Fibroblast of the conjunctiva (primary cell): Measurements from ENCODE around the gene RSAD2.
"Not testable (repeated sequence)": the region's sequence is repeated elsewhere in the genome, so short reads cannot be mapped to it uniquely, and the experiment has no call there.

Experiments used
- DNase-seq: peaks from one replicate; pipeline ENCODE4 v3.0.0-alpha.2; 2010; ENCODE audit warnings: low read depth

Gene RSAD2

DNA sequence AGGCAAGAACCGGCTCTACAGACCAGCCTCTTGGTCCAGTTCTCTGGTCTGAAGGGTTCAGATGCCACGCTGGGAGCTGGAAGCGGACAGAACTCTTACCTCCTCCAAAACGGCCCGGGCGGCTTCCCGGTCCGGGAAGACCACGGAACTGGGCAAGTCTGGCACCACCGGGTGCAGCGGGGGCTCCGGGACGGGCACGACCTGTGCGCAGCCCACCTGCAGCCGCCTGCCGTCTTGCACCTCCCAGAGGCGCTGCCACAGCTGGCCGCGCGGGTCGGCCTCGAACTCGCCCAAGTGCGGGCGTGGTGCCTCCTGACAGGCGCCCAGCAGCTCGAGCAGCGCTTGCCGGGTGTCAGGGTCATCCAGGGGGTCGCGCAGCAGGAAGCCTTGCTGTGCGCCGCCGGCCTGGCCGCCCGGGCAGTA is 12.6 kb upstream of the RSAD2 start:
- DNase-seq = no peak

DNA sequence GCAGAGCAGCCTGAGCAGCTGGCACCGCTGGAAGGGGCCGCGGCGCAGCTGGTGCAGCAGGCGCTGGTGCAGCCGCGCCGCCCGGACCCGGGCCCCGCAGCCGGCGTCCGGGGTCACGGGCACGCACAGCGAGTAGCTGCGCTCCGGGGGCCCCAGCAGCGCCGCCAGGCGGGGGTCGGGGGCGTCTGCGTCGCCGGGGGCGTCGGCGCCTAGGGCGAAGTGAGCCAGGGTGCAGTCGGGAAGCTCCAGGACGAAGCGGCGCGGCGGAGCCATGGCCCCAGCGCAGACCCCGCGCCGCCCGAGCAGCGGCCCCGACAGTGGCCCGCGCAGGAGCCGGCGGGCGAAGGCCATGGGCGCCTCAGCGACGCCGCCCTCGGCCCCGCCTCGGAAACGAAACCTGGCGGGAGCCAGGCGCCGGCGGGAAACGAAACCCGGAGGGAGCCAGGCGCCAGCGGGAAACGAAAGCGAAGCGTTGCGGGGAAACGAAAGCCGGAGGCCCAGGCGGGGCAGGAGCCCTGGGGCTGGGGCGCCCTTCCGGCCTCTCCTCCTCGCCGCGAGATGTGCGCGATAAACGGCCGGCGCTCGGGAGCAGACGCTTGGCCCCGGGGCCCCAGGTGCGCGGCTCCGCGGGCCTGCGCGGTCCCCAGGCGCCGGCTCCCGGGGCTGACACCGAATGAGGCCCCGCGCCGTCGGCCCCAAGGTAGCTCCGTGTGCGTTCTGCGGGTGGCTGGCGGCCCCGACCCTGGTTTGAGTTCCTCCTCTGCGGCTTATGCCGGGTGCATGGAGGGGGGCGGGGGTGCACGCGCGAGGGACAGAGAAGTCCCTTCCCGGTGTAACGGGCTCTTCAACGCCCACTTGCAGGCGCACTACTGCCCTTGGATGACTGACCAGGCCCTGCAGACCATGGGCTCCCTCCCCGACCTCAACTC is 12.0 kb upstream of the RSAD2 start, which contains the start of gene CMPK2:
TSS of gene CMPK2 (minus strand) at position 562 of the 929 bp plus-strand sequence. CDS start at position 351, 211 bp downstream.
- no peak for DNase-seq

DNA sequence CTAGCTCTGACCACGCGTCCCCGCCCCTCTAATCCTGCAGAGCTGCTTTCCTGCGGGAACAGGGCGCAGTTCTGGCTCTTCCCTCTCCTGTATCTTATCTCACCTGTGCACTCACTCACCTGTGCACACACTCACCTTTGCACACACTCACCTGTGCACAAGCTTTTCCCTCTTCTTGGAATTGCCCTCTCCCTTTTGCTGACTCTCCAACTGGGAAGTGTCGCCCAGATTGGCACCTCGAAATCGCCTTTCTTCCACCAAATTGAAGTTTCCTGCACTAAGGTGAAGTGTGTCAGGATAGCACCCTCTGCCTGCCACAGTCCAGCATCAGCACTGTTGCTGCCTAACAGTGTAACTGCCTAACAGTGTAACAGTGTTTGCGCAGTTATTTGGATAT is 11.3 kb upstream of the RSAD2 start:
- no peak for DNase-seq

DNA sequence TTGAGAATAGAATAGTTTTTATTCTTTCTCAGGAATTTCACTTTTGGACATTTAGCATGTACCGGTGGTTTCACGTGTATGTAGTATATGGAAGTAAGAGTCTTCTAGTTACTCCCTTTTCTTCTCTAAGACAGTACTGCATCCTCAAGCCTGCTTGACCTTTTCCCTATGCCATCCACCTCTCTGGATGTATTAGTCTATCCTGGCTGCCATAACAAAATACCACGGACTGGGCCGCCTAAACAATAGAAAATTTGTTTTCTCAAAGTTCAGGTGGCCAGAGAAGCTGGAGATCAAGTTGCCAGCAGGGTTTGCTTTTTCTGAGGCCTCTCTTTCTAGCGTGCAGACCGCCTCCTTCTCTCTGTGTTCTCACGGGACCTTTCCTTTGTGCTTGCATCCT is 10.6 kb upstream of the RSAD2 start:
- DNase-seq = no peak

DNA sequence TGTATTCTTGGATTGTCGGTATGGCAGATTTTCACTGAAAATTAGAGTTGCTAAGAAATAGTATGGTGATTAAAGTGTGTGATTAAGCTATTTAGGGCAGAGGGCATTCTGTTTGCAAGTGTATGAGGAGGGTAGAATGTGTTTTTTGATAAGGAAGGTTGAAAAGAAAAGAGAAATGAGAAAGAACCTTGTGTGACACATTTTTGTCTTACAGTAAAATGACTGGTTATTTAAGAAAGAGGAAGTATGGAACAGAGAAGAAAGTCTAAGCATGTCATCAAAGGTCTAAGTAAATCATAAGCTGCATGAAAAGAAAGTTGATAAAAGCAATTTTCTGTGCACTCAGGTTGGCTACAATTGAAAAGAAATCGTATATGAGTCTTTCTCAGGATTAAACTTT is 5.2 kb upstream of the RSAD2 start:
- no peak for DNase-seq

DNA sequence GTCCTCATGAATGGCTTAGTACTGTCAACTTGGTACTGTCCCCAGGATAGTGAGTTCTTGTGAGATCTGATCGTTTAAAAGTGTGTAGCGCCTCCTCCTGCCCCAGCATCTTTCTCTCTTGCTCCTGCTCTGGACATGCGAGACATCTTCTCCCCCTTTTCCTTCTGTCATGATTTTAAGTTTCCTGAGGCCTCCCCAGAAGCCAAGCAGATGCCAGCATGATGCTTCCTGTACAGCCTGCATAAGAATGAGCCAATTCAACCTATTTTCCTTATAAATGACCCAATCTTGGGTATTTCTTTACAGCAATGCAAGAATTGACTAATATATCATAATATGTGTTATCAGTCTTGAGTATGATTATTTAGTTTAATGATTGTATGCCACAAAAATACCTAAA is 3.5 kb upstream of the RSAD2 start:
- no peak for DNase-seq

DNA sequence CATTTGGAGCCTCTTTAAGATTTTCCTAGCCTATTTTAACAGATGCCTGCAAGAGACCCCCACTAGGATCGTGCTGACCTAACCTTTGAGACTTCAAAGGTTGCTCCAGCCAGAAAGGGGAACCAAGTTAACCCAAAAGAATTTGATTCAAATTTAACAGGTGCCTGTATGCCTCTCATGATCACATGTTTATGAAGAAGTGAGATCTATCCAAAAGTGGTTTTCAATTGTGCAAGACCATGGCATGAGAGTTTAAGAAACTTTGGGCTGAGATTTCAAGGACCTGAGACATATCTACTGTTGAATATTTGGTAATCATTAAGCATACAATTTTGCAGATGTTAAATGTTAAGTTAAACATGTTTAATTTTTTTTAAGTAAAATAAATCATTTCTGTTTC is 1.3 kb upstream of the RSAD2 start:
- DNase-seq = no peak

DNA sequence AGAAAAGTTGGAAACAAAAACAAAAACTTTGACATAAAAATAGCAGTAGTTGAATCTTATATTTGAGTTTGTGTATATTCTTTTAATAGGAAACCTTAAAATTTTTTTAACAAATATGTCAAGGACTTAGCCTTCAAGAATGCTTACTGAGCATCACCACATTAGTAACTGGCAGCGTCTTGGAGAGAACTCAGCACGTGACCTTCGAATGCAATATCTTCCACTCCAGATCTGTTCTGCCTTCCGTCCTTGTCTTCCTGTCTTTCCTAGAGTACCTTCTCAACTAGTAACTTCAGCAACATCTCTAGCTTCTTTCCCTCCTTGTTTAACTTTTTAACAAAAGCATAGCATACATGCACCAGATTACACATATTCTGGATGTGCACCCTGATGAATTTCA is 972 bp downstream of the RSAD2 start:
- DNase-seq = no peak

DNA sequence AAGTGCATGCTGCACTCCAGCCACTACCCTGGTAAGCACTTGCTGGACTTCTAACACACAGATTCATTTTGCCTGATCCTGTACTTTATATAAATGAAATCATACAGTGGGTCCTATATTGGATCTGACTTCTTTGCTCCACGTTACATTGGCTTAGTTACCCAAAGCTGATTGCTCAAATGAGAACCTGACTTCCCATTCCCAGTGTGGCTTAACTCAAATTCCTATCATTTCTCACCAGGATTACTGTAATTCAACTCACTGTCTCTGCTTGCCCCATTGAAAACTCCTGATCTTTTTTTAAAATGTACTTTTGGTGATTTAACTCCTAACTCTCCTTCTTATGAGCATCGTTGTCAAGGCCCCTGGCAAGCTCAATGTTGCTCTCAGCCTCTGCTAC is 1.4 kb downstream of the RSAD2 start:
- DNase-seq = no peak

DNA sequence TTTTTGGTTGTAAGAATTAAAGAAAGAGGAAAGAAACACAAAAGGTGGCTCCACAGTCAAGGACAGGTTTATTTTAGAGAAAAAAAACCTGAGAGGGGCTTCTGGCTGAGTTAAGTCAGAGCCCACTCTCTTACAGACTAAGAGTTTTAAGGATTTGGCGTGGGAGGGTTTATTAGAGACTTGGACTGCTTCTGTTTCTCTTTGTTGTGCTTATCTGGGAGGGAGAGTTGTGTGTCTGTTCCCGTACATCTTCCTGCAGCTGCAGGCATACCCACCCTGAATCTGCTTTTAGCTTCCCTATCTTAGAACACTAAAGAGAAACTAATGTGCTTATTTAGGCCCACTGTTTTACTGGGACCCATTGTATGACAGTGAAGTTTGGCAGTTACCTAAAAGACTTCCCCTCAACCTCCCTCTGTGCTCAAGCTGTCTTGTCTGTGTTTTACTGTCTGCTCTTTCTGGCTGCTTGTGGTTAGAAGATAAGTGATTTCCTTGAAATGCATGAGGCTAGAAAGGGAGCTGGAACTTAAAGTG is 2.7 kb downstream of the RSAD2 start:
- DNase-seq = no peak

DNA sequence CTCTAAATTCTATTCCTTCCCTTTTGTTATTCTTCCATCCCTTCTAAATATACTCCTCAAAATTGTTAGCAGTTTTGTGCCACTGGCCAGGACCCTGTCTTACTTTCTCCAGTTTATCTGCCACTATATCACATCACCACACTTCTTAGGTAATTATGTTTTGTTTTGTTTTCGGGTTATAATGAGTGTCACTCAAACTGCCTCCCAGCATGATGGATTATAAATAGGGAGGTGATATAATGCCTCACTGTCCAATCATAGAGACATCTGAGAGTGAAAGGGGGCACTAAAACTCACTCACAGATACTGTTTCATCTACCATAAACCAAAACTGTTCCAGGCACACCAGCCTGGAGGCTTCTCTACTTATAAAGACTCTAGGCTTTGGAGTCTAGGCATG is 3.5 kb downstream of the RSAD2 start:
- DNase-seq = no peak

DNA sequence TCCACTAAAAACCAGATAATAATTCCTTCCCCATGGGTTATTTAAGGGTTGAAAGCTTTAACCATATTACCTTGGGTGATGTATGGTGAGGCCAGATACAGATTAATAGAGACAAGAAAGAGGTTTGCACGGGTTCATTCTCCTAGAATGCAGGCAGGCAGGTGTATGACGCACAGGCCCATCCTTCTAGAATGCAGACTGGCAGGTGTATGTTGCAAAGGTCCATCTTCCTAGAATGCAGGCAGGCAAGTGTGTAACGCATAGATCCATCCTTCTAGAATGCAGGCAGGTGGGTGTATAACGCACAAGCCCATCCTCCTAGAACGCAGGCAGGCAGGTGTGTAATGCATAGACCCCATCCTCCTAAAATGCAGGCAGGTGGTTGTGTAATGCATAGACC is 3.9 kb downstream of the RSAD2 start:
- DNase-seq = no peak

DNA sequence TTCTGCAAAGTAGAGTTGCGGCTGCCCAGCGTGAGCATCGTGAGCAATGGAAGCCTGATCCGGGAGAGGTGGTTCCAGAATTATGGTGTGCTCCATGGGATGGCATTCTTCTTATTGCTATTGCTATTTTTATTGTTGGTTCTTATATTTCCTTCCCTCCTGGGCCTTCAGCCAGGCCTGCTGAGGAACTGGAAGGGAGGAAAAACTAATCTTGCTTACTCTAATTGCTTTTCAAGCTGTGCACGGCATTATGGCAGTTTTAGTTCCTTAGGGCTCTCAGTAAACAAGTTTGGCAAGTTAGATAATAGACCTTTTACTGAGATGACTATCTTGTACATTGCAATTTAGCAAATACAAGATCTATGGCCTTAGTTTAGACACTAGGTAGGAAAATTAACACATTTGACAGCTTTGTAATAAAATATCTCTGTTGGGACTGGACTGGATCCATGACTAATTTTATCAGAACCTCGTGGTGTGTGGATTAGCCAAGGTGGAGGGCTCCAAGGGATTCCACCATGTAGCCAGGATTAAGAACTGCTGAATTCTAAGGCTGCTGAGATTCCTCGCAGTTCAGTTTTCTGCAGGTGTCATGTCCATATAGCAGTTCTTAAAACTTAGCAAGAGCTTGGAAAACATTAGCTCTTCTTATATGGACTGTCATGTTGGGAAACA is 6.0 kb downstream of the RSAD2 start:
- no peak for DNase-seq

DNA sequence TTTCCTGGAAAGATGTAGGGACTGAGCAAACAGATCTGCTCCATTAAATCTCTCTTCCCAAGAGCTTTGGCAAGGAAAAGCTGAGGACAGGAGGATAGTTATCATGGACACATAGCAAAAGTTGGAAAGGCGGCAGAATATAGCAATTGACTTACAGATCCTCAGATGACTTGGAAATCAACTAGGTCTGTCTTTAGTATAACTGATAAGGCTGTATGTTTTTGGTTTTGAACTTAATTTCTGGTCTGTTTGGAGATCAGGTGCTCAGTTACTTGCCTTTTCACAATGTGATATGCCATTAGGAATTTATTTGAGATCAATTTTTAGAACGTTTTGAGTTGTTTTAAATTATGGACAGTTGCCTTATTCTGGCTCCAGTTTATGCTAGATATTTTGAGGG is 8.0 kb downstream of the RSAD2 start:
- DNase-seq = no peak

DNA sequence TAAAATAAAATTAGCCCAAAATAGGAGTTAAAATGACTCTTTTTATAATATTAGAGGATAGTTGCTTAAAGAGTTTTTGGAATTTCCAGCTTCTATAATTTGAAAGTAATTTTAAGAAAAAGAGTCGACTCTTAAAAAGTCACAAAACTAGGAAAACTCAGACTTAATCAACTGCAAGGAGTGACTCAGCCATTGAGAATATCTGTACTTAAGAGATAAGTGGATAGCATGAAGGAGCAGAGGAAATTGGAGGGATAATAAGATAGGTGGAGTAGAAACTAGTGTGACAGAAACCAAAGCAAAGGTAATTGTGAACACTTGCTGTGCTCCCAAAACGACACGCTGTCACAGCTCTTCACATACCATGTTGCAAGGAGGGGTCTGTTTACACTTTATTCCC is 8.4 kb downstream of the RSAD2 start:
- no peak for DNase-seq

DNA sequence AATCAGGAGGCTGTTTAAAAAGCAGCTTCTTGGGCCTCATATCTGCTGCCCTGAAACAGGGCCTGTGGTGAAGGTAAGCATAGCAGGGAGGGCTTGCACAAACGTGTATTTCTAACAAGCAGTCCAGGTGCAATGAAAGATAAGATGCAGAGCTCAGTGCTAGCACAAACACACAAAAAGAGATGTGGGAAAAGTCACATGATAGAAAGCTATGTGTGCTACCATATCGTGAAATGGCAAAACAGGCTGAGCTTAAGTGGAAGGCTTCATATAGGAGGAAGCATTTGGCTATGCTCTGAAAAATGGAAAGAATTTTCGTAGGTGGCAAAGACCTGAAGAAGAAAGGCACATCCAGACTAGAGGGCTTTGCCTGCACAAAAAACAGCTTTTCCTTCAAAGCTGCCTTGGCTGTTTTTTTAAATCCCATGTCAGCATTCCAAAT is 10.2 kb downstream of the RSAD2 start:
- no peak for DNase-seq

DNA sequence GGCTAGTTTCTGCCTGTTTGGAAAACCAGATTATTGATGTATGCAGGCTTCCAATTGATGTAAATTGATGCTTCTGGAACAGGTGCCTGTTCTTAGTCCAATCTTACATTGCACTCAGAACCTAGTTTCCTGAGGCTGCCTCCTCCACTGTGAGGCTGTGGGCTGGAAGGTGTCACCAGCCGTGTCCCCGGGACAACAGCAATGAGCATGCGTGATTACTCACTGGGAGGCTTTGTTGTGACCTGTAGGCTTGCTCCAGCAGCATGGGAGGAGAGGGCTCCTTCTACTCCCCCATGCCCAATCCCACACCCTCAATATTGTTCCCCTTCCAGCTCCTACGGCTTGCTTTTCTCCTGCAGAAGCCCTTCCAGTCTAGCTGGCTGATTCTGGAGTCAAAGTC is 11.1 kb downstream of the RSAD2 start:
- DNase-seq = no peak

DNA sequence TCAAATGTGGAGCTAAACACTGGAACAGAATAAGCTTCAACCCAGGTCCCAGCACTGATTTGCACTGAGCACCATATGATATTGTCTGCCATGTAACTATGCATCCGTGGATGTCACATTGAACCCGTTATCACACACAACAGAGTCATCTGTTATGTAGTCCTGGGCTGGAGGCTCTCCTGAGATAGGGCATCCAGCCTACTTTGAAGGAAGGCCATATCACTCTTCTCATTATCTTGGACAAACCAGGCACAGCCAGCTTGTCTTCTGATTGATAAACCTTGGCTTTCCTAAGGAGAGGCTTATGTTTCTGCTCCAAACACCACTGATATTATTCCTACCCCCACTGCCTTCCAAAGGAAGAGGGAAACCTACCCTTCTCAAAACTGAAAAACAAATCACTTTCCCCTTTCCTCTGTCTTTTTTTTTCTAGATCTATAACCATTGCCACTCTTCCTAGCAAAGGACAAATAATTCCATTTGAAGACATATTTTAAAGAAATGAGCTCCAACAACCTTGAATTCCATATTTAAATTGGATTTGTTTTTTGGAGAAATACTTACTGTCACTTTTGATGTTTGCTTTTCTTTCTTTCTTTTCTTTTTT is 16.4 kb downstream of the RSAD2 start:
- DNase-seq = no peak

DNA sequence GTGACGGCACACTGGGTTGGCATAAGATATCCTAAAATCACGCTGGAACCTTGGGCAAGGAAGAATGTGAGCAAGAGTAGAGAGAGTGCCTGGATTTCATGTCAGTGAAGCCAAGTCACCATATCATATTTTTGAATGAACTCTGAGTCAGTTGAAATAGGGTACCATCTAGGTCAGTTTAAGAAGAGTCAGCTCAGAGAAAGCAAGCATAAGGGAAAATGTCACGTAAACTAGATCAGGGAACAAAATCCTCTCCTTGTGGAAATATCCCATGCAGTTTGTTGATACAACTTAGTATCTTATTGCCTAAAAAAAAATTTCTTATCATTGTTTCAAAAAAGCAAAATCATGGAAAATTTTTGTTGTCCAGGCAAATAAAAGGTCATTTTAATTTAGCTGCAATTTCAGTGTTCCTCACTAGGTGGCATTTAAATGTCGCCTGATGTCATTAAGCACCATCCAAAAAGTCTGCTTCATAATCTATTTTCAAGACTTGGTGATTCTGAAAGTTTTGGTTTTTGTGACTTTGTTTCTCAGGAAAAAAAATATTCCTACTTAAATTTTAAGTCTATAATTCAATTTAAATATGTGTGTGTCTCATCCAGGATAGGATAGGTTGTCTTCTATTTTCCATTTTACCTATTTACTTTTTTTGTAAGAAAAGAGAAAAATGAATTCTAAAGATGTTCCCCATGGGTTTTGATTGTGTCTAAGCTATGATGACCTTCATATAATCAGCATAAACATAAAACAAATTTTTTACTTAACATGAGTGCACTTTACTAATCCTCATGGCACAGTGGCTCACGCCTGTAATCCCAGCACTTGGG is 19.6 kb downstream of the RSAD2 start:
- DNase-seq = peak; percentile 26

DNA sequence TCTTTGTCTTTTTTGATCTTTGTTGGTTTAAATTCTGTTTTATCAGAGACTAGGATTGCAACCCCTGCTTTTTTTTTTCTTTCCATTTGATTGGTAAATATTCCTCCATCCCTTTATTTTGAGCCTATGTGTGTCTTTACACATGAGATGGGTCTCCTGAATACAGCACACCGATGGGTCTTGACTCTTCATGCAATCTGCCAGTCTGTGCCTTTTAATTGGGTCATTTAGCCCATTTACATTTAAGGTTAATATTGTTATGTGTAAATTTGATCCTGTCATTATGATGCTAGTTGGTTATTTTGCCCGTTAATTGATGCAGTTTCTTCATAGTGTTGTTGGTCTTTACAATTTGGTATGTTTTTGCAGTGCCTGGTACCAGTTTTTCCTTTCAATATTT is 25.0 kb downstream of the RSAD2 start:
- not testable (repeated sequence) for DNase-seq

DNA sequence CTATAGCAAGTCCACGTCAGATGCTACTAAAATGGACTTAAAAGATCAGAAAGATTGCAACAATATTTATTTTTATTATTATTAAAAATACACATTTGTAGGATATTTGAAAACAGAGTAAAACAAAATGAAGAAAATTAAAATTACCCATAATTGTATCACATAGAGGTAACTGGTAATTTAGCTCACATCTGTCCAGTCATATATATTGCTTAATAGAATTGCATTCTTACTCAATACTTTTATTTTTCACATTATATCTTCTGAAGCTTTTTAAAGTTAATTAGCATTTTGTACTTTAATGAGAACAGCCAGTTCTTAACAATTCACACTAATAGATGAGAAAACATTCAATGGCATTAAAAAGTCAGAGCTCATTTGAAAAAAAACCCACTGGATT is 28.1 kb downstream of the RSAD2 start:
- DNase-seq = no peak
